ENCODE data around the gene SEC14L1.

SEC14L1 gene

DNA sequence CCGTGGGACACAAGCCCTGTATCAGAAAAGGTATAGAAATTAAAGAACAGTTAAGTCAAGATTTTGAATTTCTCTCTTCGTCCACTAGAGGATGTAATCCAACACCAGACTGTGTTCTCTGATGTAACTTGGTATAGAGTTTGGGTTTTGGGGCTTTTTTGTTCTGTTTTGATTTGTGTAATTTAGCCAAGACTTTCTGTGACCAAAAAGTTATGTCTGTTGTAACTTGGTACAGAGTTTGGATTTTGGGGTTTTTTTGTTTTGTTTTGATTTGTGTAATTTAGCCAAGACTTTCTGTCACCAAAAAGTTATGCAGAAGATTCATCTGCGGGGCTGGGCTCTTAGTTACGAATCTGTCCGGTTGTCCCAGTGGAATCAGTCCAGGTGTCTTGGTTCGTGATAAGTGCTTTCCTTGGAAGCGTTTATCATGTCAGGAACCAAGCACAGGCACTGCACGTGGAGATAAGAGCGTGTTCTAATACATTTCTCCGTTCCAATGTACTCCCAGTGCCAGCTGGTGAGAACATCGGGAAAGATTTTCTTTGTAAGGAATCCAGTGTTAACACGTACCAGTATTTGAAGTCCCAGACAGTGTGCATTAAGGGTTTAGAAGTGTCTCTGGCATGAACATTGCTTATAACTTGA is 44.1 kb upstream of the SEC14L1 start:
- Histone ChIP-seq H4K20me1 (ENCODE audit: insufficient read depth, low read length) (peaks cover 17% of the 10 kb centered on the region), H3K4me1 (ENCODE audit: insufficient read depth, low read length) (peaks cover 7% of the 10 kb centered on the region; the same call in 1 of the 2 replicates), H3K9me3 (ENCODE audit: insufficient read depth, low read length, severe bottlenecking) (no peaks in the 10 kb centered on the region), H3K27me3 (ENCODE audit: insufficient read depth, low read length, poor library complexity) (no peaks in the 10 kb centered on the region), H3K27ac (ENCODE audit: low read length) (no peak overlapping the region), H3K79me2 (ENCODE audit: insufficient read depth, low read length) (peaks cover 18% of the 10 kb centered on the region), H3K4me3 (ENCODE audit: low read depth in 1 of 2, low read length in 2 of 2) (no peak overlapping the region), H3K9ac (ENCODE audit: low read depth, low read length) (no peak overlapping the region), H3K36me3 (ENCODE audit: insufficient read depth, low read length) (peaks cover 80% of the 10 kb centered on the region), H2AFZ (ENCODE audit: low read depth, low read length) (no peak overlapping the region), H3K4me2 (ENCODE audit: insufficient read depth, low read length) (no peak overlapping the region)
- TF ChIP-seq EZH2 (IDR thresholded peaks at IDR 0.05; ENCODE audit: borderline replicate concordance, low read depth, low read length, severe bottlenecking), result no peak
- TF ChIP-seq, protein P1, sequence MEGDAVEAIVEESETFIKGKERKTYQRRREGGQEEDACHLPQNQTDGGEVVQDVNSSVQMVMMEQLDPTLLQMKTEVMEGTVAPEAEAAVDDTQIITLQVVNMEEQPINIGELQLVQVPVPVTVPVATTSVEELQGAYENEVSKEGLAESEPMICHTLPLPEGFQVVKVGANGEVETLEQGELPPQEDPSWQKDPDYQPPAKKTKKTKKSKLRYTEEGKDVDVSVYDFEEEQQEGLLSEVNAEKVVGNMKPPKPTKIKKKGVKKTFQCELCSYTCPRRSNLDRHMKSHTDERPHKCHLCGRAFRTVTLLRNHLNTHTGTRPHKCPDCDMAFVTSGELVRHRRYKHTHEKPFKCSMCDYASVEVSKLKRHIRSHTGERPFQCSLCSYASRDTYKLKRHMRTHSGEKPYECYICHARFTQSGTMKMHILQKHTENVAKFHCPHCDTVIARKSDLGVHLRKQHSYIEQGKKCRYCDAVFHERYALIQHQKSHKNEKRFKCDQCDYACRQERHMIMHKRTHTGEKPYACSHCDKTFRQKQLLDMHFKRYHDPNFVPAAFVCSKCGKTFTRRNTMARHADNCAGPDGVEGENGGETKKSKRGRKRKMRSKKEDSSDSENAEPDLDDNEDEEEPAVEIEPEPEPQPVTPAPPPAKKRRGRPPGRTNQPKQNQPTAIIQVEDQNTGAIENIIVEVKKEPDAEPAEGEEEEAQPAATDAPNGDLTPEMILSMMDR (IDR thresholded peaks at IDR 0.05; ENCODE audit: borderline replicate concordance, extremely low read depth, low read length, poor library complexity, severe bottlenecking), result peak; percentile 57
- ATAC-seq (ENCODE audit: insufficient read depth, low read depth) (peak; percentile 74), DNase-seq (no peak)

- no peak for TF ChIP-seq EZH2 (IDR thresholded peaks at IDR 0.05; ENCODE audit: borderline replicate concordance, low read depth, low read length, severe bottlenecking)
- TF ChIP-seq, protein P1 (IDR thresholded peaks at IDR 0.05; ENCODE audit: borderline replicate concordance, extremely low read depth, low read length, poor library complexity, severe bottlenecking), result no peak
- H3K36me3 ChIP-seq (ENCODE audit: insufficient read depth, low read length), result peaks cover 72% of the 10 kb centered on the region
- no peak overlapping the region for H2AFZ ChIP-seq (ENCODE audit: low read depth, low read length)
- no peaks in the 10 kb centered on the region for H3K27me3 ChIP-seq (ENCODE audit: insufficient read depth, low read length, poor library complexity)
- H3K9ac ChIP-seq (ENCODE audit: low read depth, low read length), result no peak overlapping the region
- ATAC-seq (ENCODE audit: insufficient read depth, low read depth) (no peak), DNase-seq (no peak)
- no peak overlapping the region for H3K4me3 ChIP-seq (ENCODE audit: low read depth in 1 of 2, low read length in 2 of 2)
- no peaks in the 10 kb centered on the region for H3K9me3 ChIP-seq (ENCODE audit: insufficient read depth, low read length, severe bottlenecking)
- H3K4me2 ChIP-seq (ENCODE audit: insufficient read depth, low read length), result no peak overlapping the region
- peaks cover 10% of the 10 kb centered on the region; the same call in 1 of the 2 replicates for H3K79me2 ChIP-seq (ENCODE audit: insufficient read depth, low read length)
- peaks cover 14% of the 10 kb centered on the region for H4K20me1 ChIP-seq (ENCODE audit: insufficient read depth, low read length)
- no peak overlapping the region for H3K27ac ChIP-seq (ENCODE audit: low read length)
- no peaks in the 10 kb centered on the region for H3K4me1 ChIP-seq (ENCODE audit: insufficient read depth, low read length)
Observed at GRCh38 chr17:77097631-77098180, 43.1 kb upstream of the SEC14L1 start.

DNA sequence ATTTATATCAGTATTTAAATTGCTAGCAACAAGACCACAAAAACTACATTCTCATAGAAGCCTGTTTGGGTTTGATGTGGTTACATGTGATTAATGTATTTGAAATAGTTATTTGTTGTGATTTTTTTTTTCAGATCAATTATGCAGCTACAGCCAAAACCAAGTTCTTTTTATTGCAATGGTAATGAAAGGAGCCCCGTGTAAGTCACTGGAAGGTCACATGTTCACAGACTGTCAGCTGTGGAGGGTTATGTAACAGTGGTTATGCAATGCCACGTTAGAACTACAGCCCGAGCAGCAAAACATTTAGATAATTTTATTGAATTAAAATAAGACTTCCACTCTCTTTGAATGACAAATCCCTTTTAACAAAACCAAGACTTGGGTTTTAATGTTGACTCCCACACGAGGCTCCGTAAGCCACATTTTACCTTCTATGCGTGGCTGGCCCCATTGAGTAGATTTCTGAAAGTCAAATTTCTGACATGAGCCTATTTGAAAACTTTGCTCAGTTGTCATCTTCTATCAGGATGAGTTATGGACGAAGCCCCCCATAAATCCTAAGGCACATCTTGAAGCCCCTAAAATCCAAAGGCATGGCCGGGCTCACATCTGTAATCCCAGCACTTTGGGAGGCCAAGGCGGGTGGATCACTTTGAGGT is 41.8 kb upstream of the SEC14L1 start:
- Histone ChIP-seq H3K27me3 (ENCODE audit: insufficient read depth, low read length, poor library complexity) (no peaks in the 10 kb centered on the region), H3K9me3 (ENCODE audit: insufficient read depth, low read length, severe bottlenecking) (no peaks in the 10 kb centered on the region), H2AFZ (ENCODE audit: low read depth, low read length) (no peak overlapping the region), H3K79me2 (ENCODE audit: insufficient read depth, low read length) (no peaks in the 10 kb centered on the region; the same call in 1 of the 2 replicates), H3K36me3 (ENCODE audit: insufficient read depth, low read length) (peaks cover 60% of the 10 kb centered on the region), H3K27ac (ENCODE audit: low read length) (no peak overlapping the region), H3K4me3 (ENCODE audit: low read depth in 1 of 2, low read length in 2 of 2) (no peak overlapping the region), H4K20me1 (ENCODE audit: insufficient read depth, low read length) (peaks cover 8% of the 10 kb centered on the region), H3K4me2 (ENCODE audit: insufficient read depth, low read length) (no peak overlapping the region), H3K9ac (ENCODE audit: low read depth, low read length) (no peak overlapping the region), H3K4me1 (ENCODE audit: insufficient read depth, low read length) (no peaks in the 10 kb centered on the region)
- DNase-seq (no peak), ATAC-seq (ENCODE audit: insufficient read depth, low read depth) (no peak)
- TF ChIP-seq, protein P1 (IDR thresholded peaks at IDR 0.05; ENCODE audit: borderline replicate concordance, extremely low read depth, low read length, poor library complexity, severe bottlenecking), result no peak
- TF ChIP-seq EZH2 (IDR thresholded peaks at IDR 0.05; ENCODE audit: borderline replicate concordance, low read depth, low read length, severe bottlenecking), result no peak
